Osteoblast (primary cell): ENCODE data around the gene KAZN. TPM values are rescaled to one million over a fixed set of nuclear protein-coding genes. Genes with fewer than 3 reads are reported as not detected.

Experiments used
- DNase-seq: peaks from one replicate; pipeline ENCODE4 v3.0.0; 2011; ENCODE audit warnings: low spot score, mixed read lengths; ENCODE audit not compliant: insufficient read length; ENCODE audit errors: missing footprints
- H2AFZ ChIP-seq: 2 replicates; pipeline ENCODE4 v1.6.0; 2011; ENCODE audit warnings: mild to moderate bottlenecking, low read length
- H3K27ac ChIP-seq: 2 replicates; pipeline ENCODE4 v1.5.1; 2011; ENCODE audit warnings: mild to moderate bottlenecking, low read depth, low read length, moderate library complexity
- H3K27me3 ChIP-seq: 2 replicates; pipeline ENCODE4 v1.6.0; 2012; ENCODE audit warnings: mild to moderate bottlenecking, control low read depth, inconsistent platforms, low read length, moderate library complexity; ENCODE audit not compliant: insufficient read depth
- H3K36me3 ChIP-seq: 2 replicates; pipeline ENCODE4 v1.5.1; 2011; ENCODE audit warnings: mild to moderate bottlenecking, low read length, control low read depth, moderate library complexity; ENCODE audit not compliant: insufficient read depth
- H3K4me1 ChIP-seq: 2 replicates; pipeline ENCODE4 v1.5.1; 2011; ENCODE audit warnings: mild to moderate bottlenecking, low read length, control low read depth, moderate library complexity; ENCODE audit not compliant: insufficient read depth
- H3K4me2 ChIP-seq: 2 replicates; pipeline ENCODE4 v1.6.0; 2011; ENCODE audit warnings: mild to moderate bottlenecking, low read length; ENCODE audit not compliant: insufficient read depth
- H3K4me3 ChIP-seq: fragments of 200-600 bp; sonication (generic); 3 replicates; pipeline ENCODE4 v1.5.1; 2012; ENCODE audit warnings: mild to moderate bottlenecking, low read length, inconsistent platforms; ENCODE audit not compliant: insufficient read depth
- H3K79me2 ChIP-seq: 2 replicates; pipeline ENCODE4 v1.6.0; 2012; ENCODE audit warnings: mild to moderate bottlenecking, low read length, control low read depth, inconsistent platforms; ENCODE audit not compliant: insufficient read depth
- H3K9me3 ChIP-seq: 2 replicates; pipeline ENCODE4 v1.5.1; 2011; ENCODE audit warnings: low read depth, low read length, control low read depth
- H4K20me1 ChIP-seq: 2 replicates; pipeline ENCODE4 v1.6.0; 2012; ENCODE audit warnings: mild to moderate bottlenecking, low read length, control low read depth; ENCODE audit not compliant: insufficient read depth
- total RNA-seq: library from RNA; depleted of rRNA; stranded (reverse); fragments of >200 nt; gene quantifications from 2 replicates; pipeline ENCODE4 v1.2.3, GENCODE V29; 2012
- TF ChIP-seq, protein P1 (sequence below): IDR thresholded peaks from 2 replicates; pipeline ENCODE4 v1.5.1; 2011; ENCODE audit warnings: mild to moderate bottlenecking, low read depth, low read length, moderate library complexity; ENCODE audit errors: extremely low read depth

KAZN gene
- total RNA-seq, 1 donor, result 9.0 TPM

DNA sequence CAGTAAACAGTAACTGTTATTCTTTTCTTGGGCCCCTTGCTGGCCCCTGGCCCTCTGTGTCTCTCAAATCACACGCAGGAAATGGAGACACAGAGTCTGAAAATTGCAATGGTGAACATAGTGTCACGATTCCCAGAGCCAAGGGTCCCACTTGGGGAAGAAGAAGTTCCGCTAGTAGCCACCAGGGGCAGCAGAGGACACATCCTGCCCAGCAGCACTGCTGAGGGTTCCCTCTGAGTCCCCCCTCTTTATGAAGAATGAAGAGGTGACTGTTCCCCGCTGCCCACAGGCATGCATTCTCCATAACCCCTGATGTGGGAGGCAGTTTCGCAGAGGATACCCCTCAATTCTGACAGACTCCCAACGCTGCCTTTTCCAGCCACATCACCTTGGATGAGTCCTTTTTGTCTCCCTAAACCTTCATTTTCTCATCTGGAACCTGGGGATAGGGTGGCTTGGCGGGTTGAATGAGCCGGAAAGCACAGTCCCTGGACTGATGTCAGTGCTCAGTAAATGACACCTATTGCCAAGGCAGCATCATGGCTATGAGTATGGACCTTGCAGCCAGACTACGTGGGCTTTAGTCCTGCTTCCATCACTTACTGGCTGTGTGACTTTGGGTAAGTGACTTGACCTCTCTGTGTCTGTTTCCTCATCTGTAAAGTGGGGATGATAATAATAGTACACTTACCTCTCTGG lies 317.0 kb downstream of the KAZN start:
- Histone ChIP-seq H3K79me2 (no peaks in the 10 kb centered on the region), H3K4me3 (no peak overlapping the region), H3K9me3 (no peaks in the 10 kb centered on the region), H4K20me1 (no peaks in the 10 kb centered on the region), H2AFZ (no peak overlapping the region), H3K36me3 (no peaks in the 10 kb centered on the region), H3K27me3 (no peaks in the 10 kb centered on the region), H3K4me1 (no peaks in the 10 kb centered on the region), H3K4me2 (no peak overlapping the region), H3K27ac (no peak overlapping the region)
- DNase-seq, result peak; percentile 94
- TF ChIP-seq, protein P1, sequence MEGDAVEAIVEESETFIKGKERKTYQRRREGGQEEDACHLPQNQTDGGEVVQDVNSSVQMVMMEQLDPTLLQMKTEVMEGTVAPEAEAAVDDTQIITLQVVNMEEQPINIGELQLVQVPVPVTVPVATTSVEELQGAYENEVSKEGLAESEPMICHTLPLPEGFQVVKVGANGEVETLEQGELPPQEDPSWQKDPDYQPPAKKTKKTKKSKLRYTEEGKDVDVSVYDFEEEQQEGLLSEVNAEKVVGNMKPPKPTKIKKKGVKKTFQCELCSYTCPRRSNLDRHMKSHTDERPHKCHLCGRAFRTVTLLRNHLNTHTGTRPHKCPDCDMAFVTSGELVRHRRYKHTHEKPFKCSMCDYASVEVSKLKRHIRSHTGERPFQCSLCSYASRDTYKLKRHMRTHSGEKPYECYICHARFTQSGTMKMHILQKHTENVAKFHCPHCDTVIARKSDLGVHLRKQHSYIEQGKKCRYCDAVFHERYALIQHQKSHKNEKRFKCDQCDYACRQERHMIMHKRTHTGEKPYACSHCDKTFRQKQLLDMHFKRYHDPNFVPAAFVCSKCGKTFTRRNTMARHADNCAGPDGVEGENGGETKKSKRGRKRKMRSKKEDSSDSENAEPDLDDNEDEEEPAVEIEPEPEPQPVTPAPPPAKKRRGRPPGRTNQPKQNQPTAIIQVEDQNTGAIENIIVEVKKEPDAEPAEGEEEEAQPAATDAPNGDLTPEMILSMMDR, result peak; percentile 94

DNA sequence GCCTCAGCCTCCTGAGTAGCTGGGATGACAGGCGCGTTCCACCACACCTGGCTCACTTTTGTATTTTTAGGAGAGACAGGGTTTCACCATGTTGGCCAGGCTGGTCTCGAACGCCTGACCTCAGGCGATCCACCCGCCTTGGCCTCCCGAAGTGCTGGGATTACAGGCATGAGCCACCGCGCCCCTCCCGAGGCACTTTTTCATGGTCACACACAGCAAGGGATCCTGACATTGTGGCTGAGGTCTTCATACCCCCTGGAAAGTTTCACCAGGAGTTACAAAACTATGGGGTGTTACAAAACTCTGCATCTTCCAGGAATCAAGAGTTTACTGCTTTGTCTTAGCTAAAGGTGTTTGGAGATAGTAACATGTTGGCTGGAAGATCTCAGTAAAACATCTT lies 320.8 kb downstream of the KAZN start:
- Histone ChIP-seq H3K4me2 (no peak overlapping the region), H3K27ac (no peak overlapping the region), H4K20me1 (no peaks in the 10 kb centered on the region), H3K79me2 (no peaks in the 10 kb centered on the region), H3K9me3 (no peaks in the 10 kb centered on the region), H2AFZ (no peak overlapping the region), H3K4me1 (no peaks in the 10 kb centered on the region), H3K36me3 (no peaks in the 10 kb centered on the region), H3K4me3 (no peak overlapping the region), H3K27me3 (no peaks in the 10 kb centered on the region)
- TF ChIP-seq, protein P1, result no peak
- peak; percentile 69 for DNase-seq

DNA sequence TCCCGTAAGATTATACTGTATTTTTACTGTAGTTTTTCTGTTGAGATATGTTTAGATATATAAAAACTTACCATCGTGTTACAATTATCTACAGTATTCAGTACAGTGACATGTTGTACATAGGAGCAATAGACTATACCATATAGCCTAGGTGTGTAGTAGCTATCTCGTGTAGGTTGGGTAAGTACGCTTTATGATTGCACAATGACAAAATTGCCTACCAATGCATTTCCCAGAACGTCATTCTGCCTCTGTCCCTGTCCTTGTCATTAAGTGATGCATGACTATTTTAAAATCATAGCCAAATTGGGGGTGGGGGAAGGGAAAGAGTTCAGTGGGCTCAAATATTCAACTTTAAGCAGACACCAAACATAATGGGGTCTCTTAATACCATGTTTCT lies 321.3 kb downstream of the KAZN start:
- Histone ChIP-seq H3K4me2 (no peak overlapping the region), H3K27ac (no peak overlapping the region), H3K36me3 (no peaks in the 10 kb centered on the region), H3K4me3 (no peak overlapping the region), H3K27me3 (no peaks in the 10 kb centered on the region), H2AFZ (no peak overlapping the region), H4K20me1 (no peaks in the 10 kb centered on the region), H3K79me2 (no peaks in the 10 kb centered on the region), H3K4me1 (no peaks in the 10 kb centered on the region), H3K9me3 (no peaks in the 10 kb centered on the region)
- TF ChIP-seq, protein P1, result no peak
- DNase-seq, result peak; percentile 17

DNA sequence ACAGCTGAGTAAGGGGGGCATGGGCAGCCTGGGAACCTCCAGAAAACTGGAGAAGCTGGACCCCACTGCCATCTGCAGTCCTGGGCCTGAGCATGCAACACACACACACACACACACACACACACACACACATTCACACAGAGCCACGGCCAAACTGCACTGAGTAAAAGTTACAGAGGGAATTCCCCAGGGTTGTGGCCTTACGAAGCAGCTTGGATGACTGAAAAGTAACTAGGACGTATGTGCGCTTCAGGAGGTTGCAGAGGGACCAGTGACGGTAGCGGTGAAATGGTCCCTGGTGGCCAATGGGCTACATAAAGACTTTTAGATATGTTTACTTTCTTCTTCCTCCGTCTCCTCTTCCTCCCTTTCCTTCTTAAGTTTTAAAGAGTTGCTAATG lies 322.6 kb downstream of the KAZN start:
- DNase-seq, result peak; percentile 58
- H3K9me3 ChIP-seq, result no peaks in the 10 kb centered on the region
- H3K4me3 ChIP-seq, result no peak overlapping the region
- H3K27ac ChIP-seq, result no peak overlapping the region
- no peak overlapping the region for H3K4me2 ChIP-seq
- peaks cover 8% of the 10 kb centered on the region for H3K4me1 ChIP-seq
- no peaks in the 10 kb centered on the region for H3K27me3 ChIP-seq
- no peak overlapping the region for H2AFZ ChIP-seq
- TF ChIP-seq, protein P1, result no peak
- no peaks in the 10 kb centered on the region for H4K20me1 ChIP-seq
- H3K36me3 ChIP-seq, result no peaks in the 10 kb centered on the region
- no peaks in the 10 kb centered on the region for H3K79me2 ChIP-seq
